Activated T-cell treated with anti-CD3 and anti-CD28 coated beads for 48 hours (primary cell): Measurements from ENCODE around the gene NRXN3.
A peak's percentile ranks its signal among the peaks of the same experiment; 100 is the strongest.

ENCODE experiments used
- DNase-seq: peaks from one replicate; pipeline ENCODE4 v3.0.0-alpha.2; 2020; ENCODE audit warnings: low read depth

Gene NRXN3

GRCh38 chr14:78170203-78170602 is at the start of gene NRXN3:
TSS of gene NRXN3 (plus strand) at chr14:78170373. CDS start at chr14:78243094, 72,721 bp downstream.
- no peak for DNase-seq

GRCh38 chr14:78122436-78122835 is 47.7 kb upstream of the NRXN3 start:
- no peak for DNase-seq

- no peak for DNase-seq
Measured at GRCh38 chr14:78123650-78124253, 46.4 kb upstream of the NRXN3 start.

- no peak for DNase-seq
Measured at GRCh38 chr14:78127961-78128360, 42.2 kb upstream of the NRXN3 start.

- no peak for DNase-seq
Measured at GRCh38 chr14:78129375-78129774, 40.8 kb upstream of the NRXN3 start.

GRCh38 chr14:78130356-78130755 is 39.8 kb upstream of the NRXN3 start:
- DNase-seq = no peak

GRCh38 chr14:78131201-78131600 is 39.0 kb upstream of the NRXN3 start:
- DNase-seq = no peak

- no peak for DNase-seq
Measured at GRCh38 chr14:78131616-78132015, 38.6 kb upstream of the NRXN3 start.

GRCh38 chr14:78135450-78135891 is 34.7 kb upstream of the NRXN3 start:
- DNase-seq = no peak

GRCh38 chr14:78136695-78137094 is 33.5 kb upstream of the NRXN3 start:
- DNase-seq = no peak

GRCh38 chr14:78141590-78141989 is 28.6 kb upstream of the NRXN3 start:
- DNase-seq = no peak

GRCh38 chr14:78142998-78143397 is 27.2 kb upstream of the NRXN3 start:
- DNase-seq = no peak

- peak; percentile 1 for DNase-seq
Measured at GRCh38 chr14:78143489-78144145, 26.6 kb upstream of the NRXN3 start.

- no peak for DNase-seq
Measured at GRCh38 chr14:78152201-78153063, 17.7 kb upstream of the NRXN3 start.

- DNase-seq = no peak
Measured at GRCh38 chr14:78153064-78153341, 17.2 kb upstream of the NRXN3 start.

GRCh38 chr14:78154827-78155226 is 15.3 kb upstream of the NRXN3 start:
- no peak for DNase-seq

- DNase-seq = no peak
Measured at GRCh38 chr14:78156196-78156595, 14.0 kb upstream of the NRXN3 start.

- no peak for DNase-seq
Measured at GRCh38 chr14:78157494-78158437, 12.4 kb upstream of the NRXN3 start.

GRCh38 chr14:78162202-78162601 is 8.0 kb upstream of the NRXN3 start:
- DNase-seq = no peak

- peak; percentile 6 for DNase-seq
Measured at GRCh38 chr14:78164226-78164853, 5.8 kb upstream of the NRXN3 start.

GRCh38 chr14:78172428-78172827 is 2.3 kb downstream of the NRXN3 start:
- no peak for DNase-seq
